SIG-M5 treated with dmso at 0.1 percent for 504 hours (cell line): ENCODE measurements around the gene SERINC3.
"Not testable (repeated sequence)": the region's sequence is repeated elsewhere in the genome, so short reads cannot be mapped to it uniquely, and the experiment has no call there.

Source experiments
- DNase-seq: peaks from one replicate; lab custom pipeline; 2025; ENCODE audit not compliant: unreplicated experiment; lab: John Stamatoyannopoulos, UW

Gene SERINC3

GRCh38 chr20:44521484-44522481, at the start of gene SERINC3:
TSS of gene SERINC3 (minus strand) at chr20:44522070. CDS start at chr20:44521951, 119 bp downstream.
- DNase-seq: peak; percentile 93

- no peak for DNase-seq
Observed at GRCh38 chr20:44571362-44571988, 49.6 kb upstream of the SERINC3 start.

- no peak for DNase-seq
Observed at GRCh38 chr20:44570367-44570766, 48.5 kb upstream of the SERINC3 start.

GRCh38 chr20:44566811-44567210, 44.9 kb upstream of the SERINC3 start:
- no peak for DNase-seq

- DNase-seq: no peak
Observed at GRCh38 chr20:44566018-44566417, 44.1 kb upstream of the SERINC3 start.

DNA sequence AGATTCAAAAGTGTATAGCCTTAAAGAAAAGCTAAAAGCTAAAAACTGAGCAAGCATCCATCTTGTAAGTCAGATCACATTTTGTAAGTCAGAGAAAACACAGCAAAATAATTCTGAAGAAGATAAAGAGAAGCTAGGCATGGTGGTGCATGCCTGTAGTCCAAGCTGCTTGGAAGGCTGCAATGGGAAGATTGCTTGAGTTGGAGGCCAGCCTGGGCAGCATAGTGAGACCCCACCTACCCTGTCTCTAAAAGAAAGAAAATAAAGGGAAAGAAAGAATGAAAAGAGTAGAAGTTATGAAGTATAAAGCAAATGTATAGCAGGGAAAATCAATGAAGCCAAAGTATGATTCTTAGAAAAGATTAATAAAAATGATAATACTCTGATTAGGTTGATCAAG, 40.0 kb upstream of the SERINC3 start:
- no peak for DNase-seq

DNA sequence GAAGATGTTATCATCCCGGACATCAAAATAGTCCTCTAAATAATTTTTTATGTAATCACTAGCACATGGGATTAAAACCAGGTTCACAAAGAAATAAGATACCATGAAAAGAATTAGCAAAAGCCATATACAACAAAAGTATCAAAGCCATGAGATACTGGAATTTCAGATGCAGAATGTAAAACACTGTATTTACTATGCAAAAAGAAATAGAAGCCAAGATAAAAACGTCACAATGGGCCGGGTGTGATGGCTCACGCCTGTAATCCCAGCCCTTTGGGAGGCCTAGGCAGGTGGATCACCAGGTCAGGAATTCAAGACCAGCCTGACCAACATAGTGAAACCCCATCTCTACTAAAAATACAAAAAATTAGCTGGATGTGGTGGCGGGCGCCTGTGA, 38.9 kb upstream of the SERINC3 start:
- DNase-seq: not testable (repeated sequence)

DNA sequence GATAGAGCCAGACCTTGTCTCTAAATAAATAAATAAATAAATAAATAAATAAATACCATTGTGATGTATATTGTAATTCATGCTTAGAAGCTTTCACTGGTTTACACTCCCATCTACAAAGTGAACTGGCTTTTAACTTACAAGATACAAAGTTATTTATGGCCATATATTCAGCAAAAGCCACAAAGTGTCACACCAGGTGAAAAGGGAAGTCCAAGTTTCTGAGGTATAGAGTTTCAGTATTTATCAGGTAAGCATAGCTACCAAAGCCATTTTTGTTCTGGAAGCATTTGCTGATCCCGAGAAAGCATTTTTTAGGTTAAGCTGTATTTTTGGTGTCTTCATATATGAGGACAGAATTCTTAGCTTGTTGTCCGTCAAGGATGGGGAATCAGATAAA, 38.4 kb upstream of the SERINC3 start:
- DNase-seq: no peak

DNA sequence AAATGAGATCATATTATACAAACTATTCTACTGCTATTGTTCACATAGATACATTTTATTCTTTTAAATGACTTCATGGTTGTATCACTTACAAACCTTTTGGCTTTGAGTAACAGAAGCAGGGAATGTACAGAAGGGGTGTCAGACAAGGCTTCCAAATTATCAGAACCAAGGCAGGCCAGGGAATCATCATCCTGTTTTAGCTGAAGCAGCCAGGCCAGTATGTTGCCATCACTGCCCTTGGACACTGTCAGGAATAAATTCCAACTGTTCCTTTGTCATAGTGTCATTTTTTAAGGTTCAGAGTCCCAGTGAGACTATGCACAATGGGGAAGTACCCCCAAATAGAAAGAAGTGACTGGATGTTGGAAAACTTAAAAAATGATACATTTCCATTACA, 37.4 kb upstream of the SERINC3 start:
- DNase-seq: no peak

DNA sequence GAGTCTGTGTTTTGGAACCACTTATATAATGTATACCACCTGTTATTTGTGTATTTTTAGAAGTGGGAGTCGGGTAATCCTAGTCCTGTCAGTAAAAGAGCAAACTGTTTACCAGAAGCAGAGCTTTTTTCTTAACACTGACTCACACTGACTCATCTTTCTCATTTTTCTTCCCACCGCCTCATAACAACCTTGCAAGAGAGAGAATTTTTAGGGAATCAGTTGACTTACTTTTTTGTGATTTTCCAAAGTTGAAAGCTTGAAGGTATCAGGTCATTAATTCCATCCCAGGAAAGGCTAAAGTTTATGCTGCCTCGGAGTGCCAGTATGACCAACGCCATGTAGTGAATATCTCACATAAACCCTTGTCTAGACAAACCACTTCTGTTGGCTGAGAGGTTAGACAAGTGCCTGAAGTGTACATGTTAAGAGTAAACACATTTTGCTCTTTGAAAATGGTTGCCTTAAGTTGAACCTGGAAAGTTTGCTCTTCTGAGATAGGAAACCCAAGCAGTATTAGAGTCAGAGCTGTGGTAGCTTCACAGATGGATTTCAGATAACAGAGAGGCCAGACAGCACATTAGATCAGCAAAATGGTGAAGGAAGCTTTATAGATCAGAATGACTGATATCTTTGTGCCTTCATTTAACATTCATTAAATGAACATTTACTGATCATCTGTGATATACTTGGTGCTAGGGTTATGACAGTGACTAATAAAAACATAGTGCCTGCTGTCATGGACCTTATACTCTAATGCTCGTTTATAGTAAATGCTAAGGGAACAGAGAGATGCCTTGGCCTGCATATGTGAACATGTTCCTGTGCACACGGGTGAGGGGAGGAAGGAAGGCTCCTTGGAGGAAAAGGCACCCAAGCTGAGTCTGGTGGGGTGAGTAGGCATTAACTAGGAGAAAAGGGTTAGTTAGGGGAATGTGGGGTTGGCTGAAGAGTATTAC, 31.4 kb upstream of the SERINC3 start:
- peak; percentile 30 for DNase-seq

- DNase-seq: no peak
Observed at GRCh38 chr20:44552568-44552949, 30.7 kb upstream of the SERINC3 start.

- DNase-seq: no peak
Observed at GRCh38 chr20:44552050-44552449, 30.2 kb upstream of the SERINC3 start.

GRCh38 chr20:44549123-44549522, 27.3 kb upstream of the SERINC3 start:
- no peak for DNase-seq

- DNase-seq: no peak
Observed at GRCh38 chr20:44547419-44547818, 25.5 kb upstream of the SERINC3 start.

DNA sequence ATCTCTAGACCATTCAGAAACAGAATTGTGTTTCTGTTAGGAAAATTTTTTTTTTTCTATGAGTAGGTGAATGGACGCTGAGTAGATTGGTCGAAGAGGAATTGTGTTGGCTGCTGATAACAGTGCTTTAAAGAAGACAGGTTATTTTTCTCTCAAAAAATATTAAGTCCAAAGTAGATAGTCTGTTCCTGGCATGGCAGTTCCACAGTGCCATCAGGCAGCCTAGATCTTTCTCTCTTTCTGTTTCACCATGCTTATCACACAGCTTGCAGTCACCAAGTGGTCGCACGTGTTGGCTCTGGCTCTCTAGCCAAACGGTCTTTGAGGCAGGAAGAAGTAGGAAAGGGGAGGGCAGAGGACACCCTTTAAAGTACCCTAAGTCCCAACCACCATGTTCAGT, 22.4 kb upstream of the SERINC3 start:
- no peak for DNase-seq

GRCh38 chr20:44543358-44543757, 21.5 kb upstream of the SERINC3 start:
- DNase-seq: no peak

GRCh38 chr20:44542890-44543289, 21.0 kb upstream of the SERINC3 start:
- peak; percentile 30 for DNase-seq

DNA sequence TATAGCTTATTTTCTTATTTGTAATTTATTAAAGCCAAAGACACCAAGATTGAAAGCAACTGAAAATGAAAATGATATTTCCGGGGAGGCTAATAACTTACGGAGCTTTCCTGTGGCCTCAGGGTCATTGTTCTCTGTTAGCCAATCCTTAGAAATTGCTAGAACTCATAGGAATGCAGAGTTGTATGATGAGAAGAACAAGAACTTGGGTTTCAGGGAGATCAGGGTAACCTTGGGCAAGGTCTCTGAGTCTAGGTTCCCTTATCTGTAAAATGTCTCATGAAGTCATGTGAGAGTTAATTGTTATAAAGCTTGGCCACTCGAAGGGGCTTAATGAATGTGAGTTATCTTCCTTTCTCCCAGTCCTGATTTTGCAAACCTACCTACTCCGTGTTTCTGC, 20.1 kb upstream of the SERINC3 start:
- no peak for DNase-seq

DNA sequence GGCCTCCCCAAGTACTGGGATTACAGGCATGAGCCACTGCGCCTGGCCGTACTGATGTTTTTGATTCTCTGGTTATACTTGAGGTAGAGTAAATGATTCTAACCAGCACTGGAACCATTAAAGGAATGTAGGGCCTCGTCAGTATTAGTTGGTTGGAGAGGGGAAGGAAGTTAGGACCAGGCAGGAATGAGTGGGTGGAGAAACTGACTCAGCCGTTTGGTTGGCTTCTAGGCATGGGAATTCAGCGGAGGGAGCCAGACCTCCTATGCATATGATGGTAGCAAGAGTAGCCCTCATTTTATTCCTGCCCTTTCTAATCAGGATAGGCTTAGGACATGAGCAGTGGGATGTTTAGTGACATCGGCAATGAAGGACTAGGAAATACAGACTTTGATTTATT, 19.0 kb upstream of the SERINC3 start:
- DNase-seq: no peak

GRCh38 chr20:44537993-44538392, 16.1 kb upstream of the SERINC3 start:
- DNase-seq: no peak

DNA sequence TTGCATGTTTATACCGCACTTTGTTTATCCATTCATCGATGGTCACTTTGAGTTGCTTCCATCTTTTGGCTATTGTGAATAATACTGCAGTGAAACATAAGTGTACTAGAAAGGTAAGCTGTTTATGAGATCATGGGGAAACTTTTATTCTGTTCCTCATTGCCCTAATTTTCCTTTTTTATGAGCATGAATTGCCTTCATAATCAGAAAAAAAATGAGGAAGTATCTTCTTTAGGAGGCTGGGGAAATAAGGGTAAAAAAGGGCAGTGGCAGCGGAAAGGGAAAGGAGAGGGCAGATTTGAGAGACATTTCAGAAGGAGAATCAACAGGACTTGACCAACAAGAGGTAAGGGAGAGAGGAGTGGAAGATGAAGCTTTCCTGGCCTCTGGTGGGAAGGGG, 14.3 kb upstream of the SERINC3 start:
- peak; percentile 14 for DNase-seq
